Astrocyte of the cerebellum (primary cell): ENCODE measurements around the gene UST.

Experiments
- DNase-seq: peaks from one replicate; pipeline ENCODE4 v3.0.0-alpha.2; 2011; ENCODE audit warnings: low read depth
- H3K4me3 ChIP-seq: 2 replicates; pipeline ENCODE4 v1.5.1; 2011; ENCODE audit warnings: mild to moderate bottlenecking, low read depth, low read length, moderate library complexity
- CTCF ChIP-seq: IDR thresholded peaks from 2 replicates; pipeline ENCODE4 v1.5.1; 2012; ENCODE audit warnings: low read length, low read depth, moderate library complexity, mild to moderate bottlenecking; ENCODE audit errors: missing control alignments
- in situ Hi-C: cut with HindIII; loops from 2 replicates; pipeline ENCODE4 v1.10.0; 2017; ENCODE audit warnings: low sequenced_read_pairs

UST gene

DNA sequence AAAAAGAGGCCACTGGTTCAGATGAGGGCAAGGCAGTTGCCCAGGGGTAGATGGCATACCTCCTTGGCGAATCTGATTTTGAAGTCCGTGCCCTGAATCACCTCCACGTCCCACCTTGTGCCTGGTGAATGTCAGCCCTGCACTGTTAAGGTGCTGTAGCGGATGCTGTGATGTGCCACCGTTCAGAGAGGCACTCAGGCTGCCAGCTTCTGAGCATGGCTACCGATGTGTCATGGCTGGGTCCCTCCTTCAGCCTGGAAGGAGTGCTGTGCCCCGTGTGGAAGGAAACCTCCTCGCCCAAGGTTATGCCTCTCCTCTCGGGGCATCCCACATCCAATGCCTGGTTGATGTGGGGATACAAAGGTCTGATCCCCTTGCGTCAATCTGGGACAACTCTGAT is 43.6 kb downstream of the UST start:
- TF ChIP-seq CTCF: no peak
- H3K4me3 ChIP-seq: no peak overlapping the region
- in situ Hi-C loops: no loop called here
- no peak for DNase-seq

DNA sequence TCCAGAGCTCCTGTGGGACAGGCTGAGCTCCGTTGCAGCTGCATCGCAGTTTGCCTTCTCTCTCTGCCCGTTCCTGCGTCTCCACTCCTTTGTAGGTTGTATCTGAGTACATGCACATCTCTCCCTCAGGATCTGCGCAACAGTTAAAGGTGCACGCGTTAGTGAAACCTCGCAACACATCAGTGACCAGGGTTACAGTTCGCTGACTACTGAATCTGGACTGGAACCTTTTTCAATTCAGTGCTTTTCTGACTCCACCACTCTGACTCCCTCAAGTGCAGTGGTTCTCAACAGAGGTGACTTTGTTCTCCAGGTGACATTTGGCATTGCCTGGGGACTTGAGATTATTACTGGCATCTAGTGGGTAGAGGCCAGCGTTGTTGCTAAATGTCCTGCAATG is 44.0 kb downstream of the UST start:
- DNase-seq: no peak
- no peak for TF ChIP-seq CTCF
- H3K4me3 ChIP-seq: no peak overlapping the region
- in situ Hi-C loops: no loop called here

DNA sequence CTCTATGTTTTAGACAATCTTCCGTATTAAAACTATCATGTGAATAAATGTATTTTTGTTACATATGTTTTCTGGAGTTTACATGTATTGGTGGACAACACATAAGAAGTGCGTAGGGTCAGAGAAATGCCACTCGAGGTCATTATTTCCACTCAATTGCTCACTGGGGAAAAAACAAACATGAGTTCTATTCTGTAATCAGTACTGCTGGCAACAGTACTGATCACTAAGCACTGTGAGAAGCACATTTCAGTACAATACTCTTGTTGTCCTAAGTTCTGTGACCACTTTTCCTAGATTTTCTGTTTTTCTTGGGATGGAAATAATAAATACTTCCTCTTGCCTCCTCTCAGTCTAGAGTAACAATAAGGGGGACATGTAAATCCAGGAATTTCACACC is 44.5 kb downstream of the UST start:
- H3K4me3 ChIP-seq: no peak overlapping the region
- in situ Hi-C loops: no loop called here
- TF ChIP-seq CTCF: no peak
- DNase-seq: no peak

DNA sequence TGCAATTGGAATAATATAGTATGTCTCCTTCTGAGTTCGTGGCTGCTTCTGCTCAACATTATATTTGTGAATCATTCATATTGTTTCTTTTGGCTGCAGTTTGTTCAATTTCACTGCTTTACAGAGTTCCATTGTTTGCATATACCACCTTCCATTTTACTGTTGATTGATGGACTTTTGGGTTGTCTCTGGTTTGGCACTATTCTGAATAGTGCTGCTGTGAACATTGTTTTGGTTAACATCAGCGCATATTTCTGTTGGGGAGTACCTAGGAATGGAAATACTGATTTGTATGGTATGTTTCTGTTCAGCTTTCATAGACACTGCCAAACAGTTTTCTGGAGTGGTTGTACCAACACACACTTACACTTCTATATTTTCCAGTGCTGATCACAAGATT is 46.9 kb downstream of the UST start:
- H3K4me3 ChIP-seq: no peak overlapping the region
- DNase-seq: peak; percentile 59
- in situ Hi-C loops: no loop called here
- no peak for TF ChIP-seq CTCF

- no peak overlapping the region for H3K4me3 ChIP-seq
- in situ Hi-C loops: loop anchor here (5.0 kb wide), 1 partner anchor 43 kb away; no protein-coding TSS in a partner anchor
- TF ChIP-seq CTCF: no peak
- no peak for DNase-seq
Measured at GRCh38 chr6:148794797-148795196, 48.0 kb downstream of the UST start.

DNA sequence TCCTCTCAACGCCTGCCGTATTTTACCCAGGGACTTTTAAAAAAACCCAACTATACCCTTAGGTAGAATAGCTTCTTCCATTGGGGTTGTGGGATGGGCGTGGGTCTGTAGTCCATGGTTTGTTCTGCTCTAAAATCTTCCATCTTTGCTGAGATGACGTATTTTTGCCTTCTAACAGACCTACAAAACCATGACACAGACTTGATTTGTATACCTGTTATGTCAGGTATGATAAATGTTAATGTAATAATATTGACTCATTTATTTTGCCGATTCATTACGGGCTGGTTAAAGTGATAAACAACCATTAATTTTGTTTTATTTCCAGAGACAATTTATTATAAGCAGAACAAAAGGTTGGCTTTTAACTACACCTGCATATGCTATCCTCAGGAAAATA is 48.7 kb downstream of the UST start:
- no peak for DNase-seq
- no peak for TF ChIP-seq CTCF
- in situ Hi-C loops: loop anchor here (5.0 kb wide), 1 partner anchor 42 kb away; no protein-coding TSS in a partner anchor
- H3K4me3 ChIP-seq: no peak overlapping the region

- H3K4me3 ChIP-seq: no peak overlapping the region
- no peak for TF ChIP-seq CTCF
- in situ Hi-C loops: loop anchor here (5.0 kb wide), 1 partner anchor 38 kb away; no protein-coding TSS in a partner anchor
- DNase-seq: no peak
Measured at GRCh38 chr6:148799647-148800046, 52.8 kb downstream of the UST start.
